ENCODE data around the gene CMBL.
"Not testable (repeated sequence)": the region's sequence is repeated elsewhere in the genome, so short reads cannot be mapped to it uniquely, and the experiment has no call there.

Gene CMBL

GRCh38 chr5:10257870-10258269, 49.8 kb downstream of the CMBL start:
- no peak for DNase-seq (ENCODE audit: low spot score)

DNA sequence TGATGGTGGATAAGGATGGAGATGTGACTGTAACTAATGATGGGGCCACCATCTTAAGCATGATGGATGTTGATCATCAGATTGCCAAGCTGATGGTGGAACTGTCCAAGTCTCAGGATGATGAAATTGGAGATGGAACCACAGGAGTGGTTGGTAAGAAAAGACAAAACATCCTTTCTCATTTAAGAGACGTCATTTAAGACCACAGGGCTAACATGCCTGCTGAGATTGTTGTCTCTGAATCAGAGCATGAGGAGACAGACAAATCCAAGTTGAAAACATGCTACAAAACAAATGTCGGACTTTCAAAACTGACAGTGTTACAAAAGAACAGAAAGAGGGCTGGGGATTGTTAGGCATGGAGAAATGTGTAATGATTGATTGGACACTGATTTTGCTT, 53.0 kb downstream of the CMBL start:
- DNase-seq (ENCODE audit: low spot score) = no peak

DNA sequence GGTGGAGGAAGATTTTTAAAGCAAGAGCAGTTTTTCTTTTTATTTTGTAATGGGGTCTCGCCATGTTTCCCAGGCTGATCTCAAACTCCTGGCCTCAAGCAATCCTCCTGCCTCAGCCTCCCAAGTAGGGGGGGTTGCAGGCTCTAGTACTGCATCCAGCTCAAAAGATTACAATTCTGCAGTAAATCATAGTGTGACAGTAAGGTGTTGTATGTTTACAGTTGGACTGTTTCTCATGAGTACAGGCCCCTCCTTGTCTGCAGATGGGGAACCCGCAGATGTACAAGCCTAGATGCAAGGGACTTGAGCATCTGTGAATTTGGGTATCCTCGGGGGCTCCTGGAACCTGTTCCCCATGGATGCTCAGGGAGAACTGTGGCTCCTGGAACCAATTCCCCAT, 54.3 kb downstream of the CMBL start:
- DNase-seq (ENCODE audit: low spot score) = no peak

- DNase-seq (ENCODE audit: low spot score) = no peak
Measured at GRCh38 chr5:10251405-10251804, 56.3 kb downstream of the CMBL start.

DNA sequence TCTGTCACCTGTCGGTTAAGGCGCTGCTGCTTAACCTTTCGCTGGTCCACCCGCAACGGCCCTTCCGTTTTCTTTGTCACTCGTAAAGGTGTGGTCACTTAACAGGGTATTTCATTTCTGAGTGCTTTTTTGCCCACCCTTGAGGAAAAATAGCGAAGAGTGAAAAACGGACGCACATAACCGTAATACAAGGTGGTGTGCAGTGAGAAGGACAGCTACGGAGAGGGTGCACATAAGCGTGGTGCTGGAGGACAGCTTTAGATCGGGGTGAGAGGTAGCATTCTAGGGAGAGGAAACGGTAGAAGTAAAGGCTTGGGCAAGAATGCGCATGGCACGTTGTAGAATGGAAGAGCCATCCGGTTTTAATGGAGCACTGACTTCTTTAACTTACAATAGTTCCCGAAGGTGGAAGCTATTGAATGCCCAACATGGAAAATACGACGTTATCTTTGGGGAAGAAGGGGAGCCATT, 56.9 kb downstream of the CMBL start:
- no peak for DNase-seq (ENCODE audit: low spot score)

- DNase-seq (ENCODE audit: low spot score) = peak; percentile 92
Measured at GRCh38 chr5:10249948-10250805, 57.5 kb downstream of the CMBL start, which contains the start of gene CCT5. Gene CCT5 (plus strand): TSS chr5:10250280. CDS start chr5:10250341, 61 bp downstream.

- no peak for DNase-seq (ENCODE audit: low spot score)
Measured at GRCh38 chr5:10248378-10249260, 59.1 kb downstream of the CMBL start.

DNA sequence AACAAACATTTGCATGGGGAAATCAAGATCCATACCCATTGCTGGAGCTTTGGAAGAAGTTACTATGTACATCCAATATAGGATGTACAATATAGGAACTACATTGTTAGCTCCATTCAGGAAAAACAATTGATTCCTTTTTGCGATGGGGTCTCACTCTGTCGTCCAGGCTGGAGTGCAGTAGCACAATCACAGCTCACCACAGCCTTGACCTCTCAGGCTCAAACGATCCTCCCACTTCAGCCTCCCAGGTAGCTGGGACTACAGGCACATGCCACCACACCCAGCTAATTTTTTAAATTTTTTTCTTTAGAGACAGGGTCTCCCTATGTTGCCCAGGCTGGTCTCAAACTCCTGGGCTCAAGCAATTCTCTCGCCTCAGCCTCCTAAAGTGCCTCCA, 60.5 kb downstream of the CMBL start:
- not testable (repeated sequence) for DNase-seq (ENCODE audit: low spot score)

GRCh38 chr5:10246761-10247160, 60.9 kb downstream of the CMBL start:
- no peak for DNase-seq (ENCODE audit: low spot score)

DNA sequence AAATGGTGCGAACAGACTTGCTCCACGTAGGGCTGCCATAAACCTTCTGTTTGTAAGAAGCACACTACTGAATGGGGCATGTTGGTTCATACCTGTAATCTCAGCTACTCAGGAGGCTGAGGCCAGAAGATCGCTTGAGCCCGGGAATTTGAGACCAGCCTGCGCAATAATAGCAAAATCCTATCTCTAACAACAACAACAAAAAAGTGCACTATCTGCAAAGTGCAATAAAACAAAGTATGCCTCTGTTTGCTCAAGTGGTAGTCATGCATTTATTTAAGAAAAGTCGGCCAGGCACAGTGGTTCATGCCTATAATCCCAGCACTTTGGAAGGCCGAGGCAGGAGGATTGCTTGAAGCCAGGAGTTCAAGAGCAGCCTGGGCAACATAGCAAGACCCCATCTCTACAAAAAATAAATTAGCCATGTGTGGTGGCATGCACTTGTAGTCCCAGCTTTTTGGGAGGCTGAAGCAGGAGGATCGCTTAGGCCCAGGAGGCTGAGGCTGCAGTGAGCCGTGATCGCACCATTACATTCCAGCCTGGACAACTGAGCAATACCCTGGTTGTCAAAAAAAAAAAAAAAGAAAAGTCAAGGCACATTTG, 63.3 kb downstream of the CMBL start:
- DNase-seq (ENCODE audit: low spot score) = no peak

GRCh38 chr5:10243660-10244240, 64.0 kb downstream of the CMBL start:
- DNase-seq (ENCODE audit: low spot score) = no peak

GRCh38 chr5:10235350-10235749, 72.4 kb downstream of the CMBL start:
- DNase-seq (ENCODE audit: low spot score) = no peak

- DNase-seq (ENCODE audit: low spot score) = no peak
Measured at GRCh38 chr5:10233505-10233904, 74.2 kb downstream of the CMBL start.

DNA sequence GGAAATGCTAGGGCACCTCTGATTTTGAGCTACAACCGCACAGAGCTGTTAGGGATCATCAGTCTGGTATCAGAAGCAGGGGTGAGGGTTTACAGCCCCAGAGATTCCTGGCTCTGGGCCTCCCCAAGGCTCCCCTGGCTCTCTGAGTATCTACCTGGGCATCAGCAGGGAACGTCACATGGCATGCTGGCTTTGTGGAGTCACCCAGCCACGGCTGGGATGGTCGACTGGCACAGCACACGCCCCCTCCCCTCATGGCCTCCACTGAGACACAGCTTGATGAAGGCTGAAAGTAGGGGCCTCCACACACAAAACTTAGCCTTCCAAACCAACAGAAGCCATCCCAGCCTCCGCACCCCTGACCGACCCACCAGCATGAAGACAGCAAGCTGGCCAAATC, 74.7 kb downstream of the CMBL start:
- DNase-seq (ENCODE audit: low spot score) = no peak

- no peak for DNase-seq (ENCODE audit: low spot score)
Measured at GRCh38 chr5:10232386-10232785, 75.3 kb downstream of the CMBL start.

GRCh38 chr5:10229306-10230048, 78.2 kb downstream of the CMBL start:
- no peak for DNase-seq (ENCODE audit: low spot score)

DNA sequence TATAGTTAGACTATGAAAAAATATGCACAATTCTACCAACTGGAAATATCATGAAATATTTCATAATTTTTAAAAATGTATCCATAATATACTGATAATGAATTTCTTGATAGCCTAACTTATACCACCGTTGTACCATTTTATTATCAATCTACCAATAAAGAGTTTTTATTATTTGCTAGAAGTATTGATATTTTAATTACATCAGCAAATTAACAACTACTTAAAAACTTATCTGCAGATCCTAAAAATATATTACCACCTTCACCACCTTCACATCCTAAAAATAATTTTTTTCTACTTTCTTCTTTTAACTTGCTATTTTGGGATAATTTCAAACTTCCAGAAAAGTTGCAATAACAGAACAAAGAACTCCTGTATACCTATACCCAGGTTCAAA, 79.4 kb downstream of the CMBL start:
- DNase-seq (ENCODE audit: low spot score) = no peak

All from left forelimb (tissue), 1 donor.